CD4-positive, alpha-beta T cell treated with Interleukin-17A for 1 hour (primary cell): ENCODE measurements around the gene PIK3R6.

Experiments used
- DNase-seq: peaks from one replicate; pipeline ENCODE4 v3.0.0-alpha.2; 2020

PIK3R6 gene

GRCh38 chr17:8791248-8791909, 76.1 kb downstream of the PIK3R6 start:
- DNase-seq = no peak

- no peak for DNase-seq
These were observed 77.7 kb downstream of the PIK3R6 start for GRCh38 chr17:8789743-8790142.

GRCh38 chr17:8788998-8789397, 78.5 kb downstream of the PIK3R6 start:
- DNase-seq = no peak

GRCh38 chr17:8785547-8786413, 81.7 kb downstream of the PIK3R6 start:
- DNase-seq = peak; percentile 59

GRCh38 chr17:8782176-8782575, 85.3 kb downstream of the PIK3R6 start:
- no peak for DNase-seq

GRCh38 chr17:8781776-8782175, 85.7 kb downstream of the PIK3R6 start:
- DNase-seq = no peak

GRCh38 chr17:8776881-8777280, 90.6 kb downstream of the PIK3R6 start:
- DNase-seq = no peak

GRCh38 chr17:8776248-8776647, 91.2 kb downstream of the PIK3R6 start:
- DNase-seq = no peak

- DNase-seq = no peak
These were observed 100.7 kb downstream of the PIK3R6 start for GRCh38 chr17:8766731-8767130.

- DNase-seq = no peak
These were observed 105.5 kb downstream of the PIK3R6 start for GRCh38 chr17:8762012-8762411.

GRCh38 chr17:8758137-8758596, 109.3 kb downstream of the PIK3R6 start, which contains the start of gene SPDYE4:
TSS of gene SPDYE4 (minus strand) at chr17:8758546. CDS start at chr17:8758382, 164 bp downstream.
- no peak for DNase-seq

- DNase-seq = no peak
These were observed 110.3 kb downstream of the PIK3R6 start for GRCh38 chr17:8757189-8757588.

GRCh38 chr17:8755590-8756255, 111.8 kb downstream of the PIK3R6 start:
- no peak for DNase-seq

- no peak for DNase-seq
These were observed 112.6 kb downstream of the PIK3R6 start for GRCh38 chr17:8754890-8755289.

- DNase-seq = peak; percentile 12
These were observed 113.5 kb downstream of the PIK3R6 start for GRCh38 chr17:8753976-8754440.

- no peak for DNase-seq
These were observed 114.1 kb downstream of the PIK3R6 start for GRCh38 chr17:8753136-8753975.
